A549 treated with AZD9567 at 1 μM for 4 hours (cell line): ENCODE measurements around the gene TMEM30A. TPM values are rescaled to one million over a fixed set of nuclear protein-coding genes. Genes with fewer than 3 reads are reported as not detected.

Experiments
- total RNA-seq: library from RNA; stranded (reverse); fragments of 200-300 nt; extraction: Qiagen RNA extraction; gene quantifications from 5 replicates; pipeline ENCODE4 v1.2.3, GENCODE V29; 2022; ENCODE audit not compliant: insufficient read depth

TMEM30A gene
- total RNA-seq = 31.6 to 46.7 TPM (median 43.6 TPM) in 5 replicates

GRCh38 chr6:75284632-75285282 is at the start of gene TMEM30A:
TMEM30A (minus strand) TSS chr6:75284792; CDS start chr6:75284638, 154 bp downstream.

GRCh38 chr6:75243333-75244062 is 41.1 kb downstream of the TMEM30A start, which contains the start of gene COX7A2:
COX7A2 (minus strand) TSS chr6:75243801; CDS start chr6:75243734, 67 bp downstream.

GRCh38 chr6:75205776-75206575 is 78.6 kb downstream of the TMEM30A start, which contains the start of gene COL12A1:
COL12A1 (minus strand) TSS chr6:75206053; CDS start chr6:75202792, 3,261 bp downstream.

Other genes starting within 250 kb of the TMEM30A start
- gene COL12A1, start 78.7 kb downstream of the TMEM30A start, total RNA-seq = 4.1 to 8.5 TPM (median 5.3 TPM) in 5 replicates
- gene COX7A2, start 41.0 kb downstream of the TMEM30A start, total RNA-seq = 277 to 304 TPM (median 297 TPM) in 5 replicates
- gene FILIP1, start 209.0 kb upstream of the TMEM30A start, total RNA-seq = 0.15 to 1.0 TPM (median 0.20 TPM) in 5 replicates